Measurements from ENCODE around the gene ROPN1L. TPM values are rescaled to one million over a fixed set of nuclear protein-coding genes. Genes with fewer than 3 reads are reported as not detected.

Gene ROPN1L
- polyA plus RNA-seq, 3 donors, result 1.5 to 2.1 (median 1.9) TPM

- peaks cover 0 to 4% (median 3%) of the 10 kb centered on the region in 3 donors for H3K27me3 Mint-ChIP-seq (ENCODE audit: low read depth in 3 of 3)
- Histone ChIP-seq H2AFZ (ENCODE audit: insufficient read depth, low read depth, low read length, poor library complexity, severe bottlenecking) (no peak overlapping the region), H3K4me2 (replicated peaks; ENCODE audit: extremely low read depth, low read length, poor library complexity, severe bottlenecking) (no peak overlapping the region), H3K9me3 (replicated peaks in 1 of 2; ENCODE audit: control insufficient read depth in 1 of 2, insufficient read depth in 1 of 2, low read length in 2 of 2) (peaks cover 11 to 12% of the 10 kb centered on the region in 2 donors), H3K27me3 (ENCODE audit: control insufficient read depth in 2 of 2, insufficient read depth in 2 of 2, low read length in 2 of 2) (no peaks in the 10 kb centered on the region), H3K9ac (ENCODE audit: insufficient read depth, low read length, poor library complexity, severe bottlenecking) (no peak overlapping the region), H3K79me2 (ENCODE audit: insufficient read depth, low read length) (no peaks in the 10 kb centered on the region), H3K4me3 (replicated peaks in 1 of 3; ENCODE audit: low read depth in 2 of 3, low read length in 3 of 3) (no peak overlapping the region), H3K36me3 (replicated peaks in 1 of 2; ENCODE audit: control insufficient read depth in 1 of 2, insufficient read depth in 2 of 2, low read length in 2 of 2) (no peaks in the 10 kb centered on the region), H4K20me1 (ENCODE audit: insufficient read depth, low read length) (no peaks in the 10 kb centered on the region), H3K4me1 (ENCODE audit: control insufficient read depth in 1 of 2, insufficient read depth in 2 of 2, low read length in 2 of 2) (peaks cover 0 to 5% of the 10 kb centered on the region in 2 donors), H3K27ac (ENCODE audit: low read depth in 1 of 2, low read length in 2 of 2) (no peak overlapping the region)
- no peak overlapping the region for H3K27ac Mint-ChIP-seq
- WGBS (ENCODE audit: insufficient coverage), result 42% methylated on average over 2 of the region's 9 CpGs
- peaks cover 9% of the 10 kb centered on the region for H3K4me1 Mint-ChIP-seq
- peaks cover 9 to 21% (median 16%) of the 10 kb centered on the region in 7 donors for H3K9me3 Mint-ChIP-seq
- no peaks in the 10 kb centered on the region for H3K36me3 Mint-ChIP-seq
- no peak for TF ChIP-seq CTCF (IDR thresholded peaks at IDR 0.05)
- H3K4me3 Mint-ChIP-seq, result no peak overlapping the region
- intact Hi-C loops (cut with micrococcal nuclease), result no loop called here
- no peak for DNase-seq
These were observed 57.4 kb downstream of the ROPN1L start for GRCh38 chr5:10499066-10499465.

- peaks cover 0 to 4% (median 3%) of the 10 kb centered on the region in 3 donors for H3K27me3 Mint-ChIP-seq (ENCODE audit: low read depth in 3 of 3)
- Histone ChIP-seq H3K4me2 (replicated peaks; ENCODE audit: extremely low read depth, low read length, poor library complexity, severe bottlenecking) (no peak overlapping the region), H3K4me1 (ENCODE audit: control insufficient read depth in 1 of 2, insufficient read depth in 2 of 2, low read length in 2 of 2) (peaks cover 0 to 5% of the 10 kb centered on the region in 2 donors), H3K9me3 (replicated peaks in 1 of 2; ENCODE audit: control insufficient read depth in 1 of 2, insufficient read depth in 1 of 2, low read length in 2 of 2) (peaks cover 4 to 5% of the 10 kb centered on the region in 2 donors), H3K79me2 (ENCODE audit: insufficient read depth, low read length) (no peaks in the 10 kb centered on the region), H3K4me3 (replicated peaks in 1 of 3; ENCODE audit: low read depth in 2 of 3, low read length in 3 of 3) (no peak overlapping the region), H2AFZ (ENCODE audit: insufficient read depth, low read depth, low read length, poor library complexity, severe bottlenecking) (no peak overlapping the region), H3K9ac (ENCODE audit: insufficient read depth, low read length, poor library complexity, severe bottlenecking) (no peak overlapping the region), H3K36me3 (replicated peaks in 1 of 2; ENCODE audit: control insufficient read depth in 1 of 2, insufficient read depth in 2 of 2, low read length in 2 of 2) (no peaks in the 10 kb centered on the region), H3K27ac (ENCODE audit: low read depth in 1 of 2, low read length in 2 of 2) (no peak overlapping the region), H3K27me3 (ENCODE audit: control insufficient read depth in 2 of 2, insufficient read depth in 2 of 2, low read length in 2 of 2) (no peaks in the 10 kb centered on the region), H4K20me1 (ENCODE audit: insufficient read depth, low read length) (no peaks in the 10 kb centered on the region)
- DNase-seq, result no peak
- no peak overlapping the region for H3K27ac Mint-ChIP-seq
- peaks cover 11% of the 10 kb centered on the region for H3K4me1 Mint-ChIP-seq
- intact Hi-C loops (cut with micrococcal nuclease), result no loop called here
- no peak for TF ChIP-seq CTCF (IDR thresholded peaks at IDR 0.05)
- no peaks in the 10 kb centered on the region for H3K36me3 Mint-ChIP-seq
- WGBS (ENCODE audit: insufficient coverage), result no CpG with 5 or more reads among the region's 2 CpGs
- H3K4me3 Mint-ChIP-seq, result no peak overlapping the region
- peaks cover 2 to 14% (median 10%) of the 10 kb centered on the region in 7 donors for H3K9me3 Mint-ChIP-seq
These were observed 58.1 kb downstream of the ROPN1L start for GRCh38 chr5:10499776-10500175.

Data from CD14-positive monocyte (primary cell).